ENCODE data around the gene ALDOB. TPM values are rescaled to one million over a fixed set of nuclear protein-coding genes. Genes with fewer than 3 reads are reported as not detected.
A peak's percentile ranks its signal among the peaks of the same experiment; 100 is the strongest.

Gene ALDOB
- total RNA-seq, 2 donors from 2014 or later, result 23.4 to 86.6 TPM

DNA sequence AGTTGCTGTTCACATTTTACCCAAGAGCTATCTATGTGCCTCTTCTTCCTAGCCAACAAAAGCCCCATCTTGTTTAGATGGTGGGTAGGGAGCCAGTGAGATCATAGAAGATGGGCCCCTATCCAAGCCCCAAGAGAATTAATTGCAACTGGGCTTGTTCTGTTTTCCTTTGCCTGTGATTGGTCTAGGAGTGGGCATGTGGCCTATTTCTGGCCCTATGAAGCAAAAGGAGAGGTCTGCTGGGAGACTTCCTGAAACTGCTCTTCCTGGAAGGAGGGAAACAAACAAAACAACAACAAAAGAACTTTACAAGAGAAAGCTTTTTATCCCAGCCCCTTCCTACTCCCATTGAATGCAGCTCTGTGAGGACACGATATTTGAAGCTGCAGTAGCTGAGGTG lies 32.5 kb upstream of the ALDOB start:
- no peak for ATAC-seq
- H3K4me1 ChIP-seq, result peaks cover 6% of the 10 kb centered on the region
- no peaks in the 10 kb centered on the region for H3K27me3 ChIP-seq
- intact Hi-C loops (cut with DNase I), result loop anchor here (5.0 kb wide), 1 partner anchor 54 kb away; no protein-coding TSS in a partner anchor
- no peaks in the 10 kb centered on the region for H3K36me3 ChIP-seq (replicated peaks in 1 of 2; ENCODE audit: insufficient read depth in 1 of 2, low read depth in 2 of 2)
- no peak for TF ChIP-seq POLR2A (IDR thresholded peaks at IDR 0.05)
- TF ChIP-seq, protein P1, sequence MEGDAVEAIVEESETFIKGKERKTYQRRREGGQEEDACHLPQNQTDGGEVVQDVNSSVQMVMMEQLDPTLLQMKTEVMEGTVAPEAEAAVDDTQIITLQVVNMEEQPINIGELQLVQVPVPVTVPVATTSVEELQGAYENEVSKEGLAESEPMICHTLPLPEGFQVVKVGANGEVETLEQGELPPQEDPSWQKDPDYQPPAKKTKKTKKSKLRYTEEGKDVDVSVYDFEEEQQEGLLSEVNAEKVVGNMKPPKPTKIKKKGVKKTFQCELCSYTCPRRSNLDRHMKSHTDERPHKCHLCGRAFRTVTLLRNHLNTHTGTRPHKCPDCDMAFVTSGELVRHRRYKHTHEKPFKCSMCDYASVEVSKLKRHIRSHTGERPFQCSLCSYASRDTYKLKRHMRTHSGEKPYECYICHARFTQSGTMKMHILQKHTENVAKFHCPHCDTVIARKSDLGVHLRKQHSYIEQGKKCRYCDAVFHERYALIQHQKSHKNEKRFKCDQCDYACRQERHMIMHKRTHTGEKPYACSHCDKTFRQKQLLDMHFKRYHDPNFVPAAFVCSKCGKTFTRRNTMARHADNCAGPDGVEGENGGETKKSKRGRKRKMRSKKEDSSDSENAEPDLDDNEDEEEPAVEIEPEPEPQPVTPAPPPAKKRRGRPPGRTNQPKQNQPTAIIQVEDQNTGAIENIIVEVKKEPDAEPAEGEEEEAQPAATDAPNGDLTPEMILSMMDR (IDR thresholded peaks at IDR 0.05), result no peak
- no peak overlapping the region for H3K4me3 ChIP-seq
- 81 to 90% methylated on average over 1 of the region's 1 CpG for WGBS, 2 donors
- no peaks in the 10 kb centered on the region for H3K9me3 ChIP-seq
- H3K27ac ChIP-seq, result no peak overlapping the region
- no peak for DNase-seq

- ATAC-seq, result no peak
- H3K27me3 ChIP-seq, result no peaks in the 10 kb centered on the region
- no peak overlapping the region for H3K4me3 ChIP-seq
- TF ChIP-seq, protein P1 (IDR thresholded peaks at IDR 0.05), result no peak
- TF ChIP-seq POLR2A (IDR thresholded peaks at IDR 0.05), result no peak
- H3K27ac ChIP-seq, result no peak overlapping the region
- H3K4me1 ChIP-seq, result peaks cover 6% of the 10 kb centered on the region
- WGBS, 2 donors, result 28 to 55% methylated on average over 3 of the region's 3 CpGs
- H3K9me3 ChIP-seq, result no peaks in the 10 kb centered on the region
- intact Hi-C loops (cut with DNase I), result loop anchor here (5.0 kb wide), 1 partner anchor 55 kb away; no protein-coding TSS in a partner anchor
- no peak for DNase-seq
- H3K36me3 ChIP-seq (replicated peaks in 1 of 2; ENCODE audit: insufficient read depth in 1 of 2, low read depth in 2 of 2), result no peaks in the 10 kb centered on the region
Observed at GRCh38 chr9:101467690-101468089, 32.1 kb upstream of the ALDOB start.

- no peaks in the 10 kb centered on the region for H3K9me3 ChIP-seq
- ATAC-seq, result no peak
- H3K27me3 ChIP-seq, result no peaks in the 10 kb centered on the region
- no peak overlapping the region for H3K27ac ChIP-seq
- no peak for DNase-seq
- no peaks in the 10 kb centered on the region for H3K36me3 ChIP-seq (replicated peaks in 1 of 2; ENCODE audit: insufficient read depth in 1 of 2, low read depth in 2 of 2)
- H3K4me1 ChIP-seq, result peaks cover 6% of the 10 kb centered on the region
- WGBS, 2 donors, result 71 to 76% methylated on average over 2 of the region's 2 CpGs
- H3K4me3 ChIP-seq, result no peak overlapping the region
- intact Hi-C loops (cut with DNase I), result loop anchor here (5.0 kb wide), 1 partner anchor 55 kb away; no protein-coding TSS in a partner anchor
- TF ChIP-seq POLR2A (IDR thresholded peaks at IDR 0.05), result no peak
- TF ChIP-seq, protein P1 (IDR thresholded peaks at IDR 0.05), result no peak
Observed at GRCh38 chr9:101466863-101467262, 31.3 kb upstream of the ALDOB start.

- no peak for TF ChIP-seq POLR2A (IDR thresholded peaks at IDR 0.05)
- TF ChIP-seq, protein P1 (IDR thresholded peaks at IDR 0.05), result peak; percentile 14 to 68 (median 54)
- peak; percentile 52 to 71 (median 64) for DNase-seq
Observed at GRCh38 chr9:101465326-101465915, 29.8 kb upstream of the ALDOB start.

DNA sequence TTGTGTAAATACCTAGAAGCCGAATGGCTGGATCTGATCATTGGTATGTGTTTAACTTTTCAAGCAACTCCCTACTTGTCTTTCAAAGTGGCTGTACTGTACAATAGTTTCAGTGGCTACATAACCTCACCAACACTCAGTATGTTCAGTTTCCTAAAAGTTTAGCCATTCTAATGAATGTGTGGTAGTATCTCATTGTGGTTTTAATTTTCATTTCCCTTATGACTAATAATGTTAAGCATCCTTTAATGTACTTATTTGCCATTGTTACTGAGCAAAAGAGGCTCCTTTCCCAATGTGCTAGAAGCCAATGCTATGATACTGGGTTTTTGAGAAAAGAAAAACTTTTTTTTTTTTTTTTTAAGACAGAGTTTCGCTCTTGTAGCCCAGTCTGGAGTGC lies 27.8 kb upstream of the ALDOB start:
- Histone ChIP-seq H3K36me3 (replicated peaks in 1 of 2; ENCODE audit: insufficient read depth in 1 of 2, low read depth in 2 of 2) (no peaks in the 10 kb centered on the region), H3K4me3 (no peak overlapping the region), H3K4me1 (peaks cover 6% of the 10 kb centered on the region), H3K27me3 (no peaks in the 10 kb centered on the region), H3K9me3 (no peaks in the 10 kb centered on the region), H3K27ac (no peak overlapping the region)
- ATAC-seq, result no peak
- DNase-seq, result no peak
- 67 to 73% methylated on average over 2 of the region's 2 CpGs for WGBS, 2 donors
- intact Hi-C loops (cut with DNase I), result no loop called here
- no peak for TF ChIP-seq POLR2A (IDR thresholded peaks at IDR 0.05)
- TF ChIP-seq, protein P1 (IDR thresholded peaks at IDR 0.05), result no peak

More at GRCh38 chr9:101465326-101465915, 29.8 kb upstream of the ALDOB start:
- WGBS, 2 donors, result 21 to 23% methylated on average over 6 of the region's 6 CpGs
- H3K36me3 ChIP-seq (replicated peaks in 1 of 2; ENCODE audit: insufficient read depth in 1 of 2, low read depth in 2 of 2), result no peaks in the 10 kb centered on the region
- no peak overlapping the region for H3K4me3 ChIP-seq
- no peak overlapping the region for H3K27ac ChIP-seq
- ATAC-seq, result peak; percentile 77
- H3K4me1 ChIP-seq, result peaks cover 6% of the 10 kb centered on the region
- H3K9me3 ChIP-seq, result no peaks in the 10 kb centered on the region
- no peaks in the 10 kb centered on the region for H3K27me3 ChIP-seq
- intact Hi-C loops (cut with DNase I), result loop anchor here (5.0 kb wide), 1 partner anchor 57 kb away; no protein-coding TSS in a partner anchor
